GM19351 (cell line): ENCODE measurements around the gene PRPF6.
A peak's percentile ranks its signal among the peaks of the same experiment; 100 is the strongest.

Source experiments
- ATAC-seq: cut with Tn5 transposase; IDR thresholded peaks from one replicate; pipeline ENCODE4 v1.9.1; 2021; ENCODE audit warnings: mild to moderate bottlenecking, moderate library complexity; ENCODE audit not compliant: unreplicated experiment

The PRPF6 gene

GRCh38 chr20:63980806-63981728 lies at the start of gene PRPF6:
Gene PRPF6, plus strand, starts transcription at chr20:63981132. Its CDS starts 114 bp downstream, at chr20:63981246.
- peak; percentile 54 for ATAC-seq

- ATAC-seq, result no peak
These were observed 49.2 kb upstream of the PRPF6 start for GRCh38 chr20:63931735-63932134.

- no peak for ATAC-seq
These were observed 48.2 kb upstream of the PRPF6 start for GRCh38 chr20:63932606-63933160.

GRCh38 chr20:63933646-63934045 lies 47.3 kb upstream of the PRPF6 start:
- ATAC-seq, result no peak

GRCh38 chr20:63934271-63935068 lies 46.5 kb upstream of the PRPF6 start:
- no peak for ATAC-seq

- no peak for ATAC-seq
These were observed 45.5 kb upstream of the PRPF6 start for GRCh38 chr20:63935447-63935846.

GRCh38 chr20:63937596-63937995 lies 43.3 kb upstream of the PRPF6 start:
- no peak for ATAC-seq

- ATAC-seq, result no peak
These were observed 41.6 kb upstream of the PRPF6 start for GRCh38 chr20:63939061-63939935.

- ATAC-seq, result no peak
These were observed 40.9 kb upstream of the PRPF6 start for GRCh38 chr20:63940071-63940471.

GRCh38 chr20:63940472-63941266 lies 40.3 kb upstream of the PRPF6 start:
- ATAC-seq, result no peak

GRCh38 chr20:63941282-63942081 lies 39.5 kb upstream of the PRPF6 start:
- no peak for ATAC-seq

GRCh38 chr20:63942250-63942951 lies 38.5 kb upstream of the PRPF6 start:
- no peak for ATAC-seq

- ATAC-seq, result no peak
These were observed 37.7 kb upstream of the PRPF6 start for GRCh38 chr20:63942969-63943807.

- no peak for ATAC-seq
These were observed 37.2 kb upstream of the PRPF6 start for GRCh38 chr20:63943808-63944077.

- no peak for ATAC-seq
These were observed 36.6 kb upstream of the PRPF6 start for GRCh38 chr20:63944078-63944941.

GRCh38 chr20:63945031-63945658 lies 35.8 kb upstream of the PRPF6 start:
- no peak for ATAC-seq
